NCI-H2081 treated with DMSO at 0.1 percent for 48 hours (cell line): ENCODE measurements around the gene IRF8.
"Not testable (repeated sequence)": the region's sequence is repeated elsewhere in the genome, so short reads cannot be mapped to it uniquely, and the experiment has no call there.

Experiments
- DNase-seq: peaks from one replicate; lab custom pipeline; 2025; lab: John Stamatoyannopoulos, UW

The IRF8 gene, protein sequence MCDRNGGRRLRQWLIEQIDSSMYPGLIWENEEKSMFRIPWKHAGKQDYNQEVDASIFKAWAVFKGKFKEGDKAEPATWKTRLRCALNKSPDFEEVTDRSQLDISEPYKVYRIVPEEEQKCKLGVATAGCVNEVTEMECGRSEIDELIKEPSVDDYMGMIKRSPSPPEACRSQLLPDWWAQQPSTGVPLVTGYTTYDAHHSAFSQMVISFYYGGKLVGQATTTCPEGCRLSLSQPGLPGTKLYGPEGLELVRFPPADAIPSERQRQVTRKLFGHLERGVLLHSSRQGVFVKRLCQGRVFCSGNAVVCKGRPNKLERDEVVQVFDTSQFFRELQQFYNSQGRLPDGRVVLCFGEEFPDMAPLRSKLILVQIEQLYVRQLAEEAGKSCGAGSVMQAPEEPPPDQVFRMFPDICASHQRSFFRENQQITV

DNA sequence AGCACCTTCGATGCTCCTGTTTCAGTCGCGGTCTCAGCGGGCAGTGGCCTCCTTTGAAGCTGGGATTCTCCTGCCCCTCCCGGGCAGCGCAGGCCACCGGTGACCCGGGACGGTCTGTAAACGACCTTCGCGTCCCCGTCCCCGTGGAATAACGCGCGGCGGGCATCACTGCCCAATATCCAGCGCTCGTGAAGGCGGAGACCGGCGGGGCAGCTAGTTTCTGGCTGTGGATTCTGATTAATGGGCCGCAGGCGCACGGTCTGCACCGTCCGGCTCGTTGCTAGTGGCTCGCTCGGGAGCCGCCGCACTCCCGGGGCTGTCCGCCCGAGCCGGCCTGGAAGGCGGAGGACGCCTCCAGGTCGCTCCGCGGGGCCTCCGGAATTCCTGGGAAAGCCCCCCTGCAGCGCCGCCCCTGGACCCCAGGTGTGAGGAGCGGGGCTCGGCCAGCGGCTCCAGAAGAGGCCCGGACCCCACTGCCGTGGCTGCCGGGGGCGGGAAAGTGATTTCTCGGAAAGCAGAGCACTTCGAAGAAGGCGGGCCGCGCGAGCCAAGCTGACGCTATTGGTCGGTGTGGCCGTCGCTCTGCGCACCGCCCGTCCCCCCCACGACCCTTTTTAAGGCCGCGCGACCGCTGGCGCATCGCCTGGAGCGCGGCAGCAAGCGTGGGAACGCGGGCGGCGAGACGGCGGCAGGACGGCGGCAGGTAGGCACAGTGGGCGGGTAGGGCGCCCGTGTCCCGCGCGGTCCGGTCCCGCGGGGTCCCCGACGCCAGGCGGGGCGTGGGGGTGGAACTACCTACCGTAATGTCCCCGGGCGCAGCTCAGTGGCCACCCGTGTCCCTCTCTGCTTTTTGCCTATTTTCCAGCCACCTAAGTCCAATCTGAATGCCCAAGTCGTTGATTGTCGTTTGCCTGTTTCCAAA, at the start of gene IRF8:
Gene IRF8 (plus strand): TSS at position 642 of the 922 bp plus-strand sequence. CDS start 3,854 bp downstream, outside the sequence.
- no peak for DNase-seq

DNA sequence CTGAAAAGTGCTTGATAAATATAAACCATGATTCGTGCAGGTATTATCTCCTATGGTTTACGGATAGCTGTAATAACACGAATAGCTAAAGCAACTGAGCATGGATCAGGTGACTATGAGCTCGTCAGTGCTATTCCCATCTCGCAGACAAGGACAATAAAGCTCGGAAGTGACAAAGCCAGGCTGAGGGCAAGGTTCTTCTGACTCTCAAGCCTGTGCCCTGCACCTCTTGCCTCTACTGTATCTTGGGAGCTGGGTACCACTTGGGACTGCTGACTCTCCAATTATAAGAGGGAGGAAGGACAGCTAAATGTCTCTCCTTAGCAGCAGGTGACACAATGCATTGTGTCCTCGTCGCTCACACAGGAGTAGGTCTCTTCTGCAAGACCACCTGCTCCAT, 49.6 kb upstream of the IRF8 start:
- DNase-seq, result no peak

DNA sequence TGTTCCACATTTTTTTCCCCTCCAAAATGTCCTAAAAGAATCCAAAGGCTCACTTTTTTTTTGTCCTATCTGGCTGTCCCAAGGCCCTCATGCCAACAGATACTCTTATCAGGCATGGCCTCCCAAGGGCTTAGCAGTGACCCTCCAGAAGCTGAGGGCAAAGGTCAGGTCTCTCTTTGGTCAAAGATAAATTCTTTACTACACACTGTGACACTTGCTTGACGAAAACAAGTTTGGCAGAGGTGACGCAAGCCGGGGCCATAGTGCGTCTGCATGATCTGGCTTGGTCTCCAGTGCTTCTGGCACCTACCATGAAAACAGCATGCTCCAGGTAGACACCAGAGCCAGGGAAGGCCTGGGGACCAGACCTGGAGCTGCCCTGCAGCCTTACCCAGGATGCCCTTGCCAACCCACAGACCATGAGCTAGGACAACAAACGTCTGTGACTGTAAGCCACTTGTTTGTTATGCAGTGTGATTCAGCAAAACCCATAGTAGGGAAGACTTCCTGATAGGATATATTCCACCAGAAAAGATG, 48.5 kb upstream of the IRF8 start:
- no peak for DNase-seq

GRCh38 chr16:85851034-85851785, 47.8 kb upstream of the IRF8 start:
- no peak for DNase-seq

GRCh38 chr16:85853547-85854545, 45.1 kb upstream of the IRF8 start:
- no peak for DNase-seq

DNA sequence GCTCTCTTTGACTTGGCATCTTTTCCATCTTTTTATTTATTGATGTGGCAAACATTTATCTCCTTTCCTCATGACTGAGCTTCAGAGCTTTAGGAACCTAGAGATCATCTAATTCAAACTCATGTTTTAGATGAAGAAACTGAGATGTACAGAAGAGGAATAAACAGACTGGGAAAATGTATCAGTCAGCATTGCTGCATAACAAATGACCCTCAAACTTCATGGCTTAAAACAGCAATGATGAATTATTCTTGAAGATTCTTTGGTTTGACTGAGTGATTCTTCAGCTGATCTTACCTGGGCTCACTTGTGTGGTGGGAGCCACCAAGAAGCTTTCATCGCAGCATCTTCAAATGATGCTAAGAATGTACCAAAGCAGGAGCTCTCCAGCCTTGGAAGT, 44.0 kb upstream of the IRF8 start:
- no peak for DNase-seq

- no peak for DNase-seq
These were observed 42.9 kb upstream of the IRF8 start for GRCh38 chr16:85856079-85856478.

DNA sequence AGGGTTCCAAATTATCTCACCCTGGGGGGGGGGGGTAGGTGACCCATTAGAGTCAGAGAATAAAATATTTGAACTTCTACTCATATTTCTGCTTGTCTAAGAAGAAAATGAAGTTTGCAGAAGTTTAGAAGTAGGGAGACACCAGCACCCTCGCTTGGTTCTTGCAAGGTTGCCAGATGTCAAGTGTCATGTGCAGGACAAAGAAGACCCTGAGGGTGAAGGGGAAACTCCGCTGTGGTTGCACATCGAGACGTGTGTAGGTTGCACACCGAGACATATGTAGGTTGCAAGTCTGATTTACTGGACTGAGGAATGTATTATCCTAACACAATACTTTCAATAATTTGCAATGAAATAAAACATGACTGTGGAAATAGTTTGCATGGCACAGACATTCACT, 42.4 kb upstream of the IRF8 start:
- DNase-seq, result no peak

- no peak for DNase-seq
These were observed 41.6 kb upstream of the IRF8 start for GRCh38 chr16:85857406-85857805.

DNA sequence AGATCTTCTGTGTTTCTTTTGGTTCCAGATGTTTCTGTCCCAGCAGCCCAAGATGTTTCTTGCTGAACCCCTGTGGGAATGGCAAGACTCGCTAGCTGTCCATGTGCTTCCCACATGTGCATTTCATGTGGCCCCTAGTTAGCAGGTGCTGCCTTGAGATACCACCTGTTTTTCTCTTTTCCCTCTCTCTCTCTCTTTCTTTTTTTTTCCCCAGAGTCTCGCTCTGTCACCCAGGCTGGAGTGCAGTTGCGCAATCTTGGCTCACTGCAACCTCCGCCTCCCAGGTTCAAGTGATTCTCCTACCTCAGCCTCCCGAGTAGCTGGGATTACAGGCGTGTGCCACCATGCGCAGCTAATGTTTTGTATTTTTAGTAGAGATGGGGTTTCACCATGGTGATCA, 40.4 kb upstream of the IRF8 start:
- not testable (repeated sequence) for DNase-seq

- no peak for DNase-seq
These were observed 39.8 kb upstream of the IRF8 start for GRCh38 chr16:85858984-85859817.

GRCh38 chr16:85859818-85860125, 39.2 kb upstream of the IRF8 start:
- DNase-seq, result no peak

GRCh38 chr16:85860413-85861094, 38.4 kb upstream of the IRF8 start:
- DNase-seq, result no peak

GRCh38 chr16:85861095-85861825, 37.7 kb upstream of the IRF8 start:
- no peak for DNase-seq

DNA sequence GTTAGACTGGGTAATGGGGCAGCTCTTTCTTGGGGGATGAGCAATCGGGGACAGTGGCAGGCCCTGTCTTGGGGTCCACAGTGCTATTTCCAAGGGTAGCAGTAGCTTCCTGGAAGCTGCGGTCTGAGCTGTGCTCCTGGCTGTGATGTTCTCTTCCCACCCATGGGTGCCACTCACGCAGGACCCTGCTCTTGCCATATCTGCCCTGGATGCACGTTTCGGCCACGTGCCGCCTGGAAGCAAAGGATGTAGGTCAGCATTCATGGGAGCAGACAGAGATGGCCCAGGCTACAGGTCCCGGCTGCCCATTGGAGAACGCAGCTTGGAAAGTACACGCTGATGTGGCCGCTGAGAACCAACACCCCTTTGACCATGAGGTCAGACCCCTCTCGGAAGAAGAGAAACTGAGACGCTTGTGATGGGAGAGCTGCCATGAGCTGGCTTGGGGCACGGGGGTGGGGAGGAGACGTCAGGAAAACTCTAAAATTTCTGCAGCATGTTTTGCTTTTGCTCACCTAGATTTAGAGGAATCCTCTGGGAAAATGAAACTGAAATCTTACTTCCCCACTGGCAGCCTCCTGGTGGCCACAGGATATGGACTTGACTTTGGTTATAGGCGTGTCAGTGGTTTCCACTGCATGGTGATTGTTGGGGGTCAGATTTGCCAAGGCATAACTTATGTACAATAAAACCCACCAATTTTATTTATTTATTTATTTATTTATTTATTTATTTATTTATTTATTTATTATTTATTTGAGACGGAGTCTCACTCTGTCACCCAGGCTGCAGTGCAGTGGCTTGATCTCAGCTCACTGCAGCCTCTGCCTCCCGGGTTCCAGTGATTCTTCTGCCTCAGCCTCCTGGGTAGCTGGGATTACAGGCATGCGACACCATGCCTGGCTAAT, 36.2 kb upstream of the IRF8 start:
- no peak for DNase-seq

GRCh38 chr16:85863384-85863774, 35.6 kb upstream of the IRF8 start:
- no peak for DNase-seq

GRCh38 chr16:85864965-85865364, 34.0 kb upstream of the IRF8 start:
- DNase-seq, result no peak

DNA sequence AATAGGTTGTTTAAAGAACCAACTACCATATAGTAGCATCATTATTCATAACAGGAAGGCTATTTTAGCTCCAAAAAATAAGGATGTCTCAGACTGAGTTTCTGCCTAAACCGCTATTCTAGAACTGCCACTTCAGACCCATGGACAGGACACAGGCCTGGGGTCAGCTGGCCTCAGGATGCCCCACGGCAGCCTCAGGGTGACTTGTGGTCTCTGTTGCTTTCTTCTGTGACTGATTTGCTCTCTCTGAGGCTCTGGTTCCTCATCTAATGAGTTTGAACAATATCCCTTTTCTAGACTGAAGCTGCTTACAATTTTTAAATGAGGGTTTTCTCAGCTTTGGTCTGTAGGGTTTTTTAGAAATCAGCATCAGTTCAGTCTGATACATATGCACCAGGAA, 31.8 kb upstream of the IRF8 start:
- no peak for DNase-seq
